Measurements from ENCODE around the gene VN1R5. TPM values are rescaled to one million over a fixed set of nuclear protein-coding genes. Genes with fewer than 3 reads are reported as not detected.

The VN1R5 gene
- total RNA-seq, 1 experiment from 2014 or later, result not detected

GRCh38 chr1:247224822-247225221 lies 31.1 kb upstream of the VN1R5 start:
- Histone ChIP-seq H3K4ac (ENCODE audit: low read depth, low read length) (no peak overlapping the region), H3K79me1 (ENCODE audit: insufficient read depth, low read depth, low read length, poor library complexity, severe bottlenecking) (no peaks in the 10 kb centered on the region), H2BK20ac (ENCODE audit: low read depth, low read length, poor library complexity, severe bottlenecking) (no peak overlapping the region), H3K9ac (ENCODE audit: extremely low read depth, insufficient read length, low read length) (no peak overlapping the region), H2BK12ac (ENCODE audit: insufficient read length, low read depth, low read length) (no peak overlapping the region), H3K23ac (ENCODE audit: insufficient read length, low read depth, low read length) (no peak overlapping the region), H3K18ac (ENCODE audit: insufficient read length, low read depth, low read length) (no peak overlapping the region), H3K4me2 (ENCODE audit: insufficient read depth, insufficient read length, low read length) (no peak overlapping the region), H3K27ac (ENCODE audit: insufficient read length, low read depth, low read length) (no peak overlapping the region), H4K91ac (ENCODE audit: insufficient read length, low read depth, low read length) (no peak overlapping the region), H4K20me1 (ENCODE audit: control insufficient read depth, insufficient read depth, insufficient read length) (no peaks in the 10 kb centered on the region), H3K79me2 (ENCODE audit: insufficient read depth, low read length) (no peaks in the 10 kb centered on the region), H3K56ac (ENCODE audit: insufficient read length, low read depth, low read length) (no peak overlapping the region), H2BK5ac (ENCODE audit: insufficient read length, low read length) (no peak overlapping the region), H3K23me2 (ENCODE audit: insufficient read length, low read depth, low read length, poor library complexity, severe bottlenecking) (no peaks in the 10 kb centered on the region), H4K8ac (replicated peaks; ENCODE audit: insufficient read length, low read depth, low read length) (no peak overlapping the region), H4K5ac (ENCODE audit: insufficient read length, low read depth, low read length) (no peak overlapping the region), H3K4me1 (ENCODE audit: insufficient read depth, low read length) (no peaks in the 10 kb centered on the region), H2AK5ac (ENCODE audit: insufficient read length, low read length) (no peak overlapping the region), H3K27me3 (ENCODE audit: insufficient read depth, low read length) (no peaks in the 10 kb centered on the region), H3K9me3 (ENCODE audit: control insufficient read depth, low read depth, low read length) (peaks cover 7% of the 10 kb centered on the region), H2BK120ac (ENCODE audit: low read depth, low read length, poor library complexity, severe bottlenecking) (no peak overlapping the region), H2BK15ac (ENCODE audit: low read depth, low read length) (no peak overlapping the region), H2AFZ (ENCODE audit: low read length) (no peak overlapping the region), H3T11ph (ENCODE audit: low read length) (no peak overlapping the region), H3K14ac (ENCODE audit: insufficient read depth, low read length) (no peak overlapping the region)
- H3K4me3 Mint-ChIP-seq, result no peak overlapping the region
- peaks cover 49 to 51% of the 10 kb centered on the region in 2 experiments for H3K9me3 Mint-ChIP-seq
- DNase-seq, result no peak
- H3K36me3 Mint-ChIP-seq (ENCODE audit: insufficient read depth in 1 of 3, low read depth in 3 of 3), result peaks cover 0 to 18% (median 17%) of the 10 kb centered on the region in 3 experiments
- peaks cover 6% of the 10 kb centered on the region for H3K27me3 Mint-ChIP-seq (ENCODE audit: low read depth)
- no peak for TF ChIP-seq CTCF (conservative IDR thresholded peaks at IDR 0.05)
- no peaks in the 10 kb centered on the region for H3K4me1 Mint-ChIP-seq
- H3K27ac Mint-ChIP-seq, result no peak overlapping the region
